Large intestine (tissue), 3 donors: ENCODE data around the gene TMEM255B. TPM values are rescaled to one million over a fixed set of nuclear protein-coding genes. Genes with fewer than 3 reads are reported as not detected.

Source experiments
- DNase-seq, 2 donors: peaks; one replicate each; pipeline versions ENCODE4 v3.0.0 to v3.0.0-alpha.2; 2013
- H3K27ac ChIP-seq: one replicate; pipeline ENCODE4 v1.5.1; 2013; ENCODE audit warnings: low read length
- H3K27me3 ChIP-seq: 2 replicates; pipeline ENCODE4 v1.6.1; 2013; ENCODE audit warnings: low read length; ENCODE audit not compliant: control insufficient read depth, insufficient read depth
- H3K36me3 ChIP-seq: 2 replicates; pipeline ENCODE4 v1.6.1; 2013; ENCODE audit warnings: low read length; ENCODE audit not compliant: control insufficient read depth, insufficient read depth
- H3K4me1 ChIP-seq: one replicate; pipeline ENCODE4 v1.6.1; 2013; ENCODE audit warnings: low read length; ENCODE audit not compliant: control insufficient read depth, insufficient read depth
- H3K4me3 ChIP-seq: one replicate; pipeline ENCODE4 v1.5.1; 2013; ENCODE audit warnings: low read length
- H3K9me3 ChIP-seq: one replicate; pipeline ENCODE4 v1.6.1; 2013; ENCODE audit warnings: mild to moderate bottlenecking, low read depth, low read length, moderate library complexity; ENCODE audit not compliant: control insufficient read depth
- WGBS: methylation state at CpG from one replicate; pipeline ENCODE4 v1.1.5; 2013; ENCODE audit warnings: low lambda C conversion rate; ENCODE audit not compliant: insufficient coverage; 5-methylcytosine and 5-hydroxymethylcytosine counted together
- polyA plus RNA-seq: library from polyadenylated mRNA; unstranded; fragments of 120-200 nt; gene quantifications from one replicate; pipeline ENCODE4 v1.2.1, GENCODE V29; 2013

Gene TMEM255B
- polyA plus RNA-seq, 1 donor, result 5.1 TPM

DNA sequence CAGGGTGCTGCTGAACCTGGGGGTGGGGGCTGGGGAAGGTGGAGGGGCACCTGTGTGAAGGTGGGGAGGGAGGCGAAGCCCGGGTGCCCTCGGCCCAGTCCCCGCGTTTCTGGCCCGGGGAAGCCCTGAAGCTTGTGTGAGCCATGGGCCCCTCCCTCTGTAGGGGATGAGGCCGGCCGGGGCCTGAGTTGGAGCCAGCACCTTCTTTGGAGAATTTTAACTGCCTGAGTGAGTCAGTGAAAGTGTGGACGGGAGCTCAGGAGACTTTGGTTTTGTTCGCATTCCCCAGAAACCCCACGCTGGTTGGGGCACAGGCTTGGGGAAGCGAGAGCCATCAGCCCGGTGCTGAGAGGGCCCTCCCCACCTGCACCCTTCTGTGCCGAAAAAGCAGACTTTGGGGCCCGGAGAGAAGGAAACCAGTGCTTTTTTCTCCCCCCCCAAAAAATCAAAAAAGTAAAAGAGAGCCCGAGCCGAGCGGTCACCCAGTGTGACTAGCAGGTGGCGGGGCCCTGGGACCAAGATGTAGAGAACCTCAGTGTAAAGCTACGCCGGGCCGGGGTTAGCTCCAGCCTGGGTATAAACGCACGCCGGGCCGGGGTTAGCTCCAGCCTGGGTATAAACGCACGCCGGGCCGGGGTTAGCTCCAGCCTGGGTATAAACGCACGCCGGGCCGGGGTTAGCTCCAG is 45.1 kb downstream of the TMEM255B start:
- WGBS, result no CpG with 5 or more reads among the region's 34 CpGs
- Histone ChIP-seq H3K9me3 (peaks cover 26% of the 10 kb centered on the region), H3K27me3 (no peaks in the 10 kb centered on the region), H3K36me3 (no peaks in the 10 kb centered on the region), H3K4me1 (no peaks in the 10 kb centered on the region), H3K4me3 (no peak overlapping the region), H3K27ac (no peak overlapping the region)
- no peak for DNase-seq

DNA sequence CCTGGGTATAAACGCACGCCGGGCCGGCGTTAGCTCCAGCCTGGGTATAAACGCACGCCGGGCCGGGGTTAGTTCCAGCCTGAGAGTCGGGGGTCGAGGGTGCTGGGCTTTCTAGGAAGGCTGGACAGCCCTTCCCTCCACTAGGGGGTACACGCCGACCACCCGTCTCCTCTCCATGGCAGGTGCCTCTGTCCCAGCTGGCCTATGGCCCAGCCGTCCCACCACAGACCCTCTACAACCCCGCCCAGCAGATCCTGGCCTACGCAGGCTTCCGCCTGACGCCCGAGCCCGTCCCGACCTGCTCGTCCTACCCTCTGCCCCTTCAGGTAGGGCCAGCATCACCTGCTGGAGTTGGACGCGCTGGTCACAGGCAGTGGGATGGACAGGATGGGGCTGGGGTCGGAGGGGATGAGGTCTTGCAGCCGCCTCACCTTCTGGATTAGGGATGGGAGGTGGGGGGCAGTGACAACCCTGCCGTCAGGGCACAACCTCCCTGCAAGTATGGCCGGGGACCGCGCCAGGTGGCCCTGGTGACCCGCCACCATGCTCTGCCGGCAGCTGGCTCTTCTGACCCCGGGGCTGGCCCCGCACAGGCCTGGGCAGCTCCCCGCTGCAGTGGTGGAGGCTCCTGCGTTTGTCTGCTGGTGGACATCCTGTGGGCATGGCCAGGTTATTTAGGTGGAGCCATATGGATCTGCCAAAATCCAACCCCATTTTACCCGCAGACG is 45.8 kb downstream of the TMEM255B start:
- Histone ChIP-seq H3K4me1 (no peaks in the 10 kb centered on the region), H3K4me3 (no peak overlapping the region), H3K36me3 (no peaks in the 10 kb centered on the region), H3K27ac (no peak overlapping the region), H3K27me3 (no peaks in the 10 kb centered on the region), H3K9me3 (peaks cover 26% of the 10 kb centered on the region)
- WGBS, result no CpG with 5 or more reads among the region's 39 CpGs
- no peak for DNase-seq

DNA sequence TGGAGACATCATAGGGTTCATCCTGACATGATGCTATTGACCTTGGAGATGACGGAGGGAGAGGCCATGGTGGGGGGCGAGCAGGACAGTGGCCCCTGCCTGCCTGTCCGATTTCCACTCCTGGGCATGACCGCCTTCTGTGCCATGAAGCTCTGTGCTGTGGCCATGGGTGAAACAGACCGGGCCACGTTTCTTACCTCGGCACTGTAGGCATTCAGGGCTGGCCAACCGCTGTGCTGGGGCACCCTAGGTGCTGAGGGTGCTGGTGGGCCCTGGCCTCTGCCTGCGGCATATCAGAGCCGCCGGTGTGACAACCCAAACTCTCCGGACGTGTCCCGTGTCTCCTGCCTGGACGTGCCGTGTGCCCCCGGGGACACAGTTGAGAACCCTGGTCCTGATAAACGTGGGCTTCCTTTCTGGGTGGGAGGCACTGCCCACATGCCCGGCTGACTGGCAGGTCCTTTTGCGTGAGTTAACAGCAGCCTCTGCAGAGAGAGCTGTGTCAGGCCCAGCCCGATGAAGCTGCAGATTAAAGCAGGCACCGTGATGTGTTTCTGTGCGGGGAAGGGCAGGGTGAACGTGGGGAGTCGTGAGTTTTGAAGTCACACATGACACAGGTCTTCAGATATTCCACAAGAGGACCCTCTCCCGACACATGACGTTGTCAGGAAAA is 46.5 kb downstream of the TMEM255B start:
- Histone ChIP-seq H3K27me3 (no peaks in the 10 kb centered on the region), H3K4me1 (no peaks in the 10 kb centered on the region), H3K27ac (no peak overlapping the region), H3K4me3 (no peak overlapping the region), H3K36me3 (no peaks in the 10 kb centered on the region), H3K9me3 (peaks cover 26% of the 10 kb centered on the region)
- WGBS, result no CpG with 5 or more reads among the region's 27 CpGs
- no peak for DNase-seq

DNA sequence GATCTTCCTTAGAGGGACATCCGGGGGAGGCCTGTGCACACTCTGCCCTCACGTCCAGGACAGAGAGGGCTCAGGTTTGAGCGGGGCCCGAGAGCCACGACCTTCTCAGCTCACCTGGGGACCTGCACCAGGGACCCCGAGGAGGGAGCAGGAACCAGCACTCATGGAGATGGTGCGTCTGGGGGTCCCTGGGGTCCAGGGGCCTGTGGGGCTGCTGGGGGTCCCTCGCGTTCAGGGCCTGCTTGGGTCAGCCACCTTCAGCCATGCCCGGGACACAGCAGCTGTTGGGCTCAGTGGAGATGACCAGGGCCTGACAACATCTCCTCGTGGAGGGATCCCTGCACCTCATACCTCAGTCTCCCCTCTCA is 47.1 kb downstream of the TMEM255B start:
- DNase-seq, result no peak
- H3K27ac ChIP-seq, result no peak overlapping the region
- WGBS, result no CpG with 5 or more reads among the region's 11 CpGs
- H3K9me3 ChIP-seq, result peaks cover 26% of the 10 kb centered on the region
- no peaks in the 10 kb centered on the region for H3K36me3 ChIP-seq
- H3K4me1 ChIP-seq, result no peaks in the 10 kb centered on the region
- no peak overlapping the region for H3K4me3 ChIP-seq
- no peaks in the 10 kb centered on the region for H3K27me3 ChIP-seq

DNA sequence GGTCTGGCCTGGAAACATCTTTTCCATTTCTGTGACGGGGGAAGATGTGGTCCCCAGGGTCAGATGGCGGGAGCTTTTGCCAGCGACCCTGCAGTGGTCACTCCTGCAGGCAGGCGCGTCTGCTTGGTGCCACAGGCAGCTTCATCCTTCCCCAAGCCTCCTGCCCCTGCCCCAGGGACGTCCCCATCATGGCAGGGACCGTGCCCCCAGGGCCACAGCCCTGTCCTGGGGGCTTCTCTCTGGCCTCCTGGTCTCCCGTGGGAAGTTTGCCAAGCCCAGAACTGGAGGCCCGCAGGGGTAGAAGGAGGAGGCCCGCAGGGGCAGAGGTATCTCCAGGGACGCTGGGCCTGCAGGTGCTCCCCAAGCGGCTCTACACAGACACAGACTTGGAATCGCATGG is 47.5 kb downstream of the TMEM255B start:
- Histone ChIP-seq H3K4me1 (no peaks in the 10 kb centered on the region), H3K4me3 (no peak overlapping the region), H3K36me3 (no peaks in the 10 kb centered on the region), H3K9me3 (peaks cover 26% of the 10 kb centered on the region), H3K27me3 (no peaks in the 10 kb centered on the region), H3K27ac (no peak overlapping the region)
- no CpG with 5 or more reads among the region's 13 CpGs for WGBS
- DNase-seq, result no peak

DNA sequence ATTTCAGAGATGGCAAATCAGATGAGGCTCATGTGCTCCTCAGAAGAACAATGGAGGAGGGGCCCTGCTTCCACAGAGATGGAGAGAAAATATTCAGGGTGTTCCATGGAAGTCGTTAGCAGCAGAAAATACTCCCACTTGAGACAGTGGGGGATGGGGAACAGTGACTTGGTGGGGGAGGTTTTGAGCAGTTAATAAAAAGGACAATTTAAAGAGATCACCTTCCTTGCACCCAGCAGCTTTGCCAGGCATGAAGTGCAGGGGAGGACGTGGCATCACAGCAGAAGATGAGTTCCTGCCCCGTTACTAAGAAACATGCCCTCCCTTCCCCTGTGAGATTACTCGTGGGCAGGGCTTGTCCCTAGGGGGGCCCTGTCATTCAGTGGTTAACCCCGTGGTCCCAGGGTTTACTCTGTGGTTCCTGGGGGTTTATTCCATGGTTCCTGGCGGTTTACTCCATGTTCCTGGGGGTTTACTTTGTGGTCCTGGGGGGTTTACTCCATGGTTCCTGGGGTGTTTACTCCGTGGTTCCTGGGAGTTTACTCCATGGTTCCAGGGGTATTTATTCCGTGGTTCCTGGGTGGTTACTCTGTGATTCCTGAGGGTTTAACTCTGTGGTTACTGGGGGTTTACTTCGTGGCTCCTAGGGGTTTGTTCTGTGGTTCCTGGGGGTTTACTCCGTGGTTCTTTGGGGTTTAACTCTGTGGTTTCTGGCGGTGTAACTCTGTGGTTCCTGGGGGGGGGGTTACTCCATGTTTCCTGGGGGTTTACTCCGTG is 49.2 kb downstream of the TMEM255B start:
- DNase-seq, result no peak
- Histone ChIP-seq H3K4me1 (no peaks in the 10 kb centered on the region), H3K9me3 (peaks cover 26% of the 10 kb centered on the region), H3K4me3 (no peak overlapping the region), H3K27me3 (no peaks in the 10 kb centered on the region), H3K27ac (no peak overlapping the region), H3K36me3 (no peaks in the 10 kb centered on the region)
- WGBS, result 86% methylated on average over 1 of the region's 12 CpGs

DNA sequence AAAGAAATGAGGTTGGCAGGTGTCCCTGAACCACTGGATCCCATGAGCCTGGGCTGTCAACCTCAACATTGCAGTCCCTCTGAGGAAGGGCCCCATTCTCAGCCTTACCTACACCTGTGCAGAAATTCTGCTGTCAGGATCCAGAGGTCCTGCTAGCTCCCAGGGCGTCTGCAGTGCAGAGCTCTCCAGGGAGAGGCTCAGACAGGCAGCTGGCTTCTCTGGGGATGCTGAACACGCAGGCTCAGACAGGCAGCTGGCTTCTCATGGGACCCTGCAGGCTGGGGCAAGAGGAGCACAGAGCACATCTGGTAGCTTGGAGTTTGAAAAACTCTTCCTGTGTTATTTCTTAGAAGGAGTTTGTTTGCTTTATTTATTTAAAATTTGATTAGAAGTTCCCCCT is 50.9 kb downstream of the TMEM255B start:
- WGBS, result no CpG with 5 or more reads among the region's 2 CpGs
- Histone ChIP-seq H3K27me3 (no peaks in the 10 kb centered on the region), H3K36me3 (no peaks in the 10 kb centered on the region), H3K4me1 (no peaks in the 10 kb centered on the region), H3K4me3 (no peak overlapping the region), H3K9me3 (peaks cover 26% of the 10 kb centered on the region), H3K27ac (no peak overlapping the region)
- no peak for DNase-seq

DNA sequence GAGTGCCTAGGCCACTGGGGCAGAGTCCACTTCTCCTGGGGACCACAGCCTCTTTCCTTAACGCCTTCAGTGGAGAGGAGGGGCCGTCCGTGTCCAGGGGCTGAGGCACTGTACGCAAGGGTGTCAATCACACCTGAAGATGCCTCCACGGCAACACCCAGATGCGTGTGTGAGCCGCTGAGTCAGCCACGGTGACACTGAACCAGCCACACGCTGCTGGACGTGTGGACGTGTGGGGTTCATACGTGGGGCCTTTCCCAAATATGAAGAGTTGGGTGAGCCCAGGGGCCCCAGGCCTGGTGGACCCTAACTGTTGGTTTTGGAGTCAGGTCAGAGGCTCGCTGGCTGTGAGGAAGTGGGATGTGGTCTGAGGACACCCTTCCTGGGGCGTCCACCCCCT is 51.6 kb downstream of the TMEM255B start:
- Histone ChIP-seq H3K9me3 (peaks cover 26% of the 10 kb centered on the region), H3K4me1 (no peaks in the 10 kb centered on the region), H3K36me3 (no peaks in the 10 kb centered on the region), H3K4me3 (no peak overlapping the region), H3K27me3 (no peaks in the 10 kb centered on the region), H3K27ac (no peak overlapping the region)
- no peak for DNase-seq
- 100% methylated on average over 1 of the region's 14 CpGs for WGBS

DNA sequence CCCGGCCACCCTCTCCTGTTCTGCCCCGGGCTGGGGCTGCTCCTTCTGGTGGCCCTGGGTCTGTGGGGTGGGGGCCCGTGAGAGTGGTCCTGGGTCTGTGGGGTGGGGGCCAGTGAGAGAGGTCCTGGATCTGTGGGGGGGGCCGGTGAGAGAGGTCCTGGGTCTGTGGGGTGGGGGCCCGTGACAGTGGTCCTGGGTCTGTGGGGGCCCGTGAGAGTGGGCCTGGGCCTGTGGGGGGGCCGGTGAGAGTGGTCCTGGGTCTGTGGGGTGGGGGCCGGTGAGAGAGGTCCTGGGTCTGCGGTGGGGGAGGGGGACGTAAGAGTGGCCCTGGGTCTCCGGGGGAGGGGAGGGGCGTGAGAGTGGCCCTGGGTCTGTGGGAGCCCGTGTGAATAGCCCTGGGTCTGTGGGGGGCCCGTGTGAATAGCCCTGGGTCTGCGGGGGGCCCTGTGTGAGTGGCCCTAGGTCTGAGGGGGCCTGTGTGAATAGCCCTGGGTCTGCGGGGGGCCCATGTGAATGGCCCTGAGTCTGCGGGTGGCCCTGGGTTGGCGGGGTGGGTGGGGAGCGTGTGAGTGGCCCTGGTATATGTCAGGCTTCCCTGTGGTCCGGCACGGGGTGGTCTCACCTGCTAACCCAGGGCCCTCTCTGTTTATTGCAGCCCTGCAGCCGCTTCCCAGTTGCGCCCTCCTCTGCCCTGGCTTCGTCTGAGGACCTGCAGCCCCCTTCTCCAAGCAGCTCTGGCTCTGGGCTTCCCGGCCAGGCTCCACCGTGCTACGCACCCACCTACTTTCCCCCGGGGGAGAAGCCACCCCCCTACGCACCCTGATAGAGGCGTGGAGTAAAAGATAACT is 52.3 kb downstream of the TMEM255B start:
- no peaks in the 10 kb centered on the region for H3K4me1 ChIP-seq
- H3K27me3 ChIP-seq, result no peaks in the 10 kb centered on the region
- H3K4me3 ChIP-seq, result no peak overlapping the region
- no peak overlapping the region for H3K27ac ChIP-seq
- no peaks in the 10 kb centered on the region for H3K36me3 ChIP-seq
- peaks cover 26% of the 10 kb centered on the region for H3K9me3 ChIP-seq
- no peak for DNase-seq
- no CpG with 5 or more reads among the region's 30 CpGs for WGBS
